Kidney epithelial cell (primary cell): ENCODE data around the gene POU2F2. TPM values are rescaled to one million over a fixed set of nuclear protein-coding genes. Genes with fewer than 3 reads are reported as not detected.

Source experiments
- DNase-seq: peaks from one replicate; pipeline ENCODE4 v3.0.0-alpha.2; 2010; ENCODE audit warnings: low read depth
- H3K27me3 ChIP-seq: 2 replicates; pipeline ENCODE4 v1.6.0; 2011; ENCODE audit warnings: low read length; ENCODE audit not compliant: control insufficient read depth, insufficient read depth
- H3K36me3 ChIP-seq: 2 replicates; pipeline ENCODE4 v1.5.1; 2011; ENCODE audit warnings: low read length; ENCODE audit not compliant: control insufficient read depth, insufficient read depth
- H3K4me3 ChIP-seq: 2 replicates; pipeline ENCODE4 v1.5.1; 2011; ENCODE audit warnings: low read depth, mild to moderate bottlenecking, control low read depth, low read length
- total RNA-seq: library from RNA; depleted of rRNA; stranded (reverse); fragments of >200 nt; gene quantifications from 2 replicates; pipeline ENCODE4 v1.2.3, GENCODE V29; 2015
- TF ChIP-seq, protein P1 (sequence below): IDR thresholded peaks from 2 replicates; pipeline ENCODE4 v1.5.1; 2011; ENCODE audit warnings: mild to moderate bottlenecking, moderate library complexity, low read length, control low read depth, inconsistent platforms; ENCODE audit not compliant: insufficient read depth, poor library complexity, severe bottlenecking

Gene POU2F2
- total RNA-seq, 1 donor from 2014 or later = 2.3 TPM

DNA sequence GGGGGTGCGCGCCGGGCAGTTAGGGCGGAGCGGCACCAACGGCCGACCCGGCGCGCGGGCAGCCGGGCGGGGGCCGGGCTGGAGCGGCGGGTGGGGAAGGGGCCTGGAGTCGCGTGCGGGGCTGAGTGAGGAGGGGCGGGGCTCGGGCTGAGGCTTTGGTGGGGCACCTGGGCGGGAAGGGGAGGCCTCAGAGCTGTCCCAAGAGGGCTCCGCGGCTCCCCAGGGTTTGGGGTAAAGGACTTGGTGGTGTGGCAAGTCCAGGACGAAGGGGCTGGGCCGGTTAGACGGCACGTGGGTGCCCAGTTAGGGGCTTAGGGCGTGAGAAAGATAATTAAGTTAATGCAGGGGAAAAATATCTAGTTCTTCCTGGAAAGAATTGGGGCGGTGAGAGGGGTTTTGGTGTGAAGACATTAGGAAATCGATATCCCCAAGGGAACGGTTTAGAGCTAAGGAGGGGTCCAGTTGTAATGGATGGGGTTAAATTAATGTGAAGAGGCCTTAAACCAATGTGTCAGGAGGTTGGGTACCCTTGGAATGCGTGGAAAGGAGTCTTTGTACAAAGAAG lies 55.8 kb downstream of the POU2F2 start:
- DNase-seq = no peak
- peaks cover 4% of the 10 kb centered on the region for H3K36me3 ChIP-seq

DNA sequence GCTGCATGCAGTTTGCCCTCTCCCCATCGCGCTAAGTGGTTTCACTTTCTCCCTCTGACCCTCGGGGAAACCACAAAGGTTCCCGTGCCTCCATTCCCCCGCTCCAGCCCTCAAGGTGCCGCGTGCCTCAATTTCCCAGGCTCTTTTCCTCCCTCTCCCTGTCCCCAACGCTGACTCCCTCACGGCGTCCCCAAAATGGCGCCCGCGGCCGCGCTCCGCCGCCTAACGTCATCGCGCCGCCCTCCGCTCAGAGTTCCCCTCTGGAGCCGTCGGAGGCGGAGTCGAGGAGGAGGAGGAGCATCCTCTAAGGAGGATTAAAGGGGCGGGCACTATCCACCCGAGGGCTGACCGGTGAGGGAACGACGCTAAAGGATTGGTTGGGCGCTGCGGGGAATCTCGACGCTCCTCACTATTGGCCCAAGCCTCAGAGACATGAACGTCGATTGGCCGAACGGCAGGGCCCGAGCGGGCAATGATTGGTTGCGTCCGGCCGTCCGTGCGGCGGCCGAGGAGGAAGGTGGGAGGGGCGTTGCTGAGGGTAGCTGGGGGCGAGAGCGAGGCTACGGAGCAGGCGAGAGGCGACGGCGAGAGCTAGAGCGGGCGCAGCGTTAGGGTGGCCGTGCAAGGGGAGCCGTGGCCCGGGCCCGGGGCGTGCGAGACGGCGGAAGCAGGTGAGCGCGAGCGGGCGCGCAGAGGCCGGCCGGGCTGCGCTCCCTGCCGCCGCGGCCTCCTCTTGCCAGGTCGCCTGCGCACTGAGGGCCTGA lies 56.4 kb downstream of the POU2F2 start, which contains the start of gene ZNF574:
TSS of gene ZNF574 (plus strand) at position 551 of the 764 bp plus-strand sequence. CDS start 2,441 bp downstream, outside the sequence.
- Histone ChIP-seq H3K36me3 (peaks cover 1% of the 10 kb centered on the region), H3K27me3 (no peaks in the 10 kb centered on the region), H3K4me3 (peak within 1 kb of the TSS; percentile 75)
- TF ChIP-seq, protein P1, sequence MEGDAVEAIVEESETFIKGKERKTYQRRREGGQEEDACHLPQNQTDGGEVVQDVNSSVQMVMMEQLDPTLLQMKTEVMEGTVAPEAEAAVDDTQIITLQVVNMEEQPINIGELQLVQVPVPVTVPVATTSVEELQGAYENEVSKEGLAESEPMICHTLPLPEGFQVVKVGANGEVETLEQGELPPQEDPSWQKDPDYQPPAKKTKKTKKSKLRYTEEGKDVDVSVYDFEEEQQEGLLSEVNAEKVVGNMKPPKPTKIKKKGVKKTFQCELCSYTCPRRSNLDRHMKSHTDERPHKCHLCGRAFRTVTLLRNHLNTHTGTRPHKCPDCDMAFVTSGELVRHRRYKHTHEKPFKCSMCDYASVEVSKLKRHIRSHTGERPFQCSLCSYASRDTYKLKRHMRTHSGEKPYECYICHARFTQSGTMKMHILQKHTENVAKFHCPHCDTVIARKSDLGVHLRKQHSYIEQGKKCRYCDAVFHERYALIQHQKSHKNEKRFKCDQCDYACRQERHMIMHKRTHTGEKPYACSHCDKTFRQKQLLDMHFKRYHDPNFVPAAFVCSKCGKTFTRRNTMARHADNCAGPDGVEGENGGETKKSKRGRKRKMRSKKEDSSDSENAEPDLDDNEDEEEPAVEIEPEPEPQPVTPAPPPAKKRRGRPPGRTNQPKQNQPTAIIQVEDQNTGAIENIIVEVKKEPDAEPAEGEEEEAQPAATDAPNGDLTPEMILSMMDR = no peak
- peak; percentile 96 for DNase-seq

More for the DNA sequence above, 55.8 kb downstream of the POU2F2 start:
- TF ChIP-seq, protein P1 = no peak
- Histone ChIP-seq H3K4me3 (peak overlapping the region; percentile 64), H3K27me3 (no peaks in the 10 kb centered on the region)

DNA sequence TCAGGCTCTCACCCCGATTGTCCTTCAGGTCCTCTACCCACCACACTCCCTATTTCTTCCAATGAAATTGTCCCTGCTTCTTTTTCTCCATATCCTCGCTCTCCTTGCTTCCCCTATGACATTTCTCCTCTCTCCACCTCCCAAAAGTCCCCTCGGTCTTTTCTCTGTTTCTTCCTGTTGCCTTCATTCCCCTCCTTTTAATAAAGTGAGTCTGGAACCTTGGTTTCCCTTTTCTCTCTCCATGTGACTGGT lies 57.0 kb downstream of the POU2F2 start:
- TF ChIP-seq, protein P1 = no peak
- DNase-seq = no peak
- H3K36me3 ChIP-seq = no peaks in the 10 kb centered on the region
- peak overlapping the region; percentile 75 for H3K4me3 ChIP-seq
- no peaks in the 10 kb centered on the region for H3K27me3 ChIP-seq

DNA sequence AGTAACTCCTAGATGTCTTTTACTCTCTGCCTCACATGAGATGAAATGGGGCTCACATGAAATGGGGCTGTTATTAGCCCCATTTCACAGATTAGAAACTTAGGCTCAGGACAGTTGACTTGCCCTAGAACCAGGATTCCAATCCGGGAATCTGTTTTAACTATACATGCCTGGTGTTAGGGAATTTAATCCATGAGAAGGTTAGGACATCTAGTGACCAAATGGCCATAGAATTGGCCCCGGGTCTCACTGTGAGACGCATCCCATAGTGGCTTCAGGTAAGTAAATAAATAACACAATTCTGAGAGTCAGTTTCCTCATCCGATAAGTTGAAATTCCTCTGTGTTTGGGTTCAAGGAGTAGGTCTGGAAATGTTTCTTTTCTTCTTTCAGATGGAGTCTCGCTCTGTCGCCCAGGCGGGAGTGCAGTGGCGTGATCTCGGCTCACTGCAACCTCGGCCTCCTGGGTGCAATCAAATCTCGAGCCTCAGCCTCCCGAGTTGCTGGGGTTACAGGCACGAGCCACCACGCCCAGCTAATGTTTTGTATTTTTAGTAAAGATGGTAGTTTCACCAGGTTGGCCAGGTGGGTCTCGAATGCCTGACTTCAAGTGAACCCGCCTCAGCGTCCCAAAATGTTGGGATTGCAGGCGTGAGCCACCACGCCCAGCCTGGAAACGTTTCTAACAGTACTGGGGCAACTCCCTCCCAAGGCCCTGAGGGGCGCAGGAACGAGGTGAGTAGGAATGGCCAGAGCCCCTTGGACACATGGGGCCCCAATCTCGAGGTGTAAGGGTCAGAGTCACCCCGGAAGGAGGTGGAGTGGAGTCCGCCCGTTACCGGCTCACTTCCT lies 57.5 kb downstream of the POU2F2 start:
- Histone ChIP-seq H3K4me3 (peak overlapping the region; percentile 75), H3K36me3 (no peaks in the 10 kb centered on the region), H3K27me3 (peaks cover 2% of the 10 kb centered on the region)
- TF ChIP-seq, protein P1 = no peak
- DNase-seq = no peak

DNA sequence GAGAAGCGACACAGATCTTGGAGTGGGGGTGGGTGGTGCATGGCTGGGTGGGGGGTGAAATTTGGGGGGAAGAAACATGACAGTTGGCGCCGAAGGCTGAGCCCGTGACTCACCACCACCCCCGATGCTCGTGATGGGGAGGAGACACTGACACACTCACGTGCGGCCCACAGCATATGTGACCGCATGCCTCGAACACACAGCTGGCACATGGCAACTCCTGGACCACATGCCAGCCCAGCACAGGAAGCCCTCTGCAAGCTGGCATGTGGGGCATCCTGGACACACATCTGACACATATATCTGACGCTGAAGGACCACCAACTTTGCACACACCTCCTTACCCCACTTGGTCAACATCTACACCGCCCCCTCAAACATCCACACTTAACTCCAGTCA lies 61.0 kb downstream of the POU2F2 start:
- no peaks in the 10 kb centered on the region for H3K36me3 ChIP-seq
- TF ChIP-seq, protein P1 = no peak
- H3K4me3 ChIP-seq = no peak overlapping the region
- H3K27me3 ChIP-seq = peaks cover 14% of the 10 kb centered on the region
- no peak for DNase-seq
